Breast epithelium (tissue), 3 donors: ENCODE measurements around the gene KCND2.

ENCODE experiments used
- POLR2A ChIP-seq: fragments of 450-650 bp; IDR thresholded peaks from one replicate; pipeline ENCODE4 v1.6.1; 2016; ENCODE audit warnings: antibody characterized with exemption, mild to moderate bottlenecking, moderate library complexity
- POLR2AphosphoS5 ChIP-seq, 3 donors: sonication (generic); formaldehyde crosslinking; IDR thresholded peaks; one replicate each; pipeline ENCODE4 v1.6.1; 2017; ENCODE audit warnings: antibody characterized with exemption in 3 of 3
- TF ChIP-seq, protein P1 (sequence below), 3 donors: fragments of 450-650 bp; IDR thresholded peaks; one replicate each; pipeline ENCODE4 v1.5.1; 2016 to 2017; ENCODE audit warnings: antibody characterized with exemption in 3 of 3, mild to moderate bottlenecking in 3 of 3, moderate library complexity in 3 of 3

DNA sequence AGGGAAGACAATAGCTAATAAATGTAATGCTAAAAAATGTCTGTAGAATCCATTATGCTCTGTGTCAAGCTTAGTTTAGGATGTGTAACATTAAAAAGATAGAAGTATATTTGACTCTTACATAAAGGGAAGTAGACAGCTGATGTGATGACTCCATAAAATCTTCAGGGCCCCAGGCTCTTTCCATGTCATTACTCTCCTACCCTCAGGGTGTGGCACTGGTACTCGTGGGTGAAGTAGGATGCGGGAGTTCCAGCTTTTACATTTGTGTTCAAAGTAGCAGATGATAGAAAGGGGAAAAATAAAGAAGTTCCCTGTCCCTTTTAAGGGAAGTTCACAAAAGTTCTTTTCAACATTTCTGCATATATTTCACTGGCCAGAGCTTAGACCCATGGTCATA lies 427.8 kb downstream of the KCND2 start:
- TF ChIP-seq, protein P1, sequence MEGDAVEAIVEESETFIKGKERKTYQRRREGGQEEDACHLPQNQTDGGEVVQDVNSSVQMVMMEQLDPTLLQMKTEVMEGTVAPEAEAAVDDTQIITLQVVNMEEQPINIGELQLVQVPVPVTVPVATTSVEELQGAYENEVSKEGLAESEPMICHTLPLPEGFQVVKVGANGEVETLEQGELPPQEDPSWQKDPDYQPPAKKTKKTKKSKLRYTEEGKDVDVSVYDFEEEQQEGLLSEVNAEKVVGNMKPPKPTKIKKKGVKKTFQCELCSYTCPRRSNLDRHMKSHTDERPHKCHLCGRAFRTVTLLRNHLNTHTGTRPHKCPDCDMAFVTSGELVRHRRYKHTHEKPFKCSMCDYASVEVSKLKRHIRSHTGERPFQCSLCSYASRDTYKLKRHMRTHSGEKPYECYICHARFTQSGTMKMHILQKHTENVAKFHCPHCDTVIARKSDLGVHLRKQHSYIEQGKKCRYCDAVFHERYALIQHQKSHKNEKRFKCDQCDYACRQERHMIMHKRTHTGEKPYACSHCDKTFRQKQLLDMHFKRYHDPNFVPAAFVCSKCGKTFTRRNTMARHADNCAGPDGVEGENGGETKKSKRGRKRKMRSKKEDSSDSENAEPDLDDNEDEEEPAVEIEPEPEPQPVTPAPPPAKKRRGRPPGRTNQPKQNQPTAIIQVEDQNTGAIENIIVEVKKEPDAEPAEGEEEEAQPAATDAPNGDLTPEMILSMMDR (IDR thresholded peaks at IDR 0.05): no peak
- TF ChIP-seq POLR2AphosphoS5 (IDR thresholded peaks at IDR 0.05): no peak
- TF ChIP-seq POLR2A: no peak
